CD4-positive, alpha-beta T cell treated with Interleukin-4 for 4 hours (primary cell): Measurements from ENCODE around the gene BHLHE40.

Experiments
- DNase-seq: peaks from one replicate; pipeline ENCODE4 v3.0.0-alpha.2; 2020

The BHLHE40 gene

DNA sequence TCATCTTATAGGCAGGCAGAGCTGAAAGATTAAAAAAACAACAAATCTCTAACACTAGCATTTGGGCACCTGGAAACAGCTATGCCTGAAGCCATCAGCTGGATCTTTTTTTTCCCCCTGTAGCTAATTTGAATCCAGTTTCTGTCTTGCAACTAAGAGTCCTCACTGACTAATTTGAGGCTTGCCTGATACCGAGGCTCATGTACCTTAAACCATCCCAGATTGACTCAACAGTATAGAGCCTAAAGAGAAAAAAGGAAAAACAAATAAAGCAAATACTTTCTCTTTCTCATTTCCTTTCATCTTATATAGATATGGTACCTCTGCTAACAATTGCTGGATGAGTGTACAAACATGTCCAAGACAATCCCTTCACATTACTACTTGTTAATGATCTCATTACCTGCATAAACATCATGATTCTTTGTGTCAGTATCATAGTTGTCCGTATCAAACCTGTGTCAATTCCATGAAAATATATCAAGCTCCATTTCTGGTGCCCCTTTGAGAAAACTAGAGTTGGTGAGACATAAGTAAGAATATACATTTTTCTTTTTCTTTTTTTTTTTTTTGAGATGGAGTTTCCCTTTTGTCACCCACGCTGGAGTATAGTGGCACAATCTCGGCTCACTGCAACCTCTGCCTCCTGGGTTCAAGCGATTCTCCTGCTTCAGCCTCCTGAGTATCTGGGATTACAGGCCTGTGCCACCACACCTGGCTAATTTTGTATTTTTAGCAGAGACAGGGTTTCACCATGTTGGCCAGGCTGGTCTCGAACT is 43.1 kb downstream of the BHLHE40 start:
- DNase-seq = no peak

GRCh38 chr3:5022966-5023776 is 43.9 kb downstream of the BHLHE40 start:
- no peak for DNase-seq

DNA sequence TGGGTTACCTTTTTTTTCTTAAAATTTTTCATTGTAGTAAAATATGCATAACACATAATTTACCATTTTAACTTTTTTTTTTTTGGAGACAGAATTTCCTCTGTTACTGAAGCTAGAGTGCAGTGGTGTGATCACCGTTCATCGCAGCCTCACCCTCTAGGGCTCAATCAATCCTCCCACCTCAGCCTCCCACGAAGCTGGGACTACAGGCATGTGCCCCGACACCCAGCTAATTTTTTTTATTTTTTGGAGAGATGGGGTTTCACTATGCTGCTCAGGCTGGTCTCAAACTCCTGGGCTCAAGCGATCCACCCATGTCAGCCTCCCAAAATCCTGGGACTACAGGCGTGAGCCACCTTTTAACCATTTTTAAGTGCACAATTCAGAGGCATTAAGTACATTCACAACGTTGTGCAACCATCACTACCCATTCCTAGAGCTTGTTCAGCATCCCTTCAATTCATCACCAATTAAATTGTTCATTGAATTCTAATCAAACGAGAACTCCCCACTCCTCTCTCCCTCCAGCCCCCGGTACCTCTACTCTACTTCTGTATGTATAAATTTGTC is 44.6 kb downstream of the BHLHE40 start:
- DNase-seq = no peak

- no peak for DNase-seq
Observed at GRCh38 chr3:5026046-5026362, 46.8 kb downstream of the BHLHE40 start.

- DNase-seq = no peak
Observed at GRCh38 chr3:5029715-5030114, 50.5 kb downstream of the BHLHE40 start.

DNA sequence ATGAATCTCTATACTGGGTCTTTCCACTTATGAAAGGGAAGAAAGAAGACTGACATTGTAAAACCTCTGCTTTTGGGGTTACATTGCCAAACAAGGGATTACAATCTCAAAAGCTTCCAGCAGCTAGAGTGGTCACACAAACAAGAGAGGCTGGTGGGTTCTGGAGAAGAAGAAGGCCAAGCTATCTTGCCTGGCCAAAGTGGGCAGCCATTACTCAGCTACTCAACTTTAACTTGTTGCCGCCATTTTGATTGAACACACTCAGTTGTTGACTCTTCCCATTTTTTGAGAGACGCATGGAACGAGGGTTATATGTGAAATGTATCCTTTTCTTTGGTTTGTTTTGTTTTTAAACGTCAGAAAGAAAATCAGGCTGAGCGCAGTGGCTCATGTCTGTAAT is 50.9 kb downstream of the BHLHE40 start:
- no peak for DNase-seq

GRCh38 chr3:5032844-5033243 is 53.6 kb downstream of the BHLHE40 start:
- no peak for DNase-seq
